HG02588 (cell line): ENCODE measurements around the gene VEGFA.
"Not testable (repeated sequence)": the region's sequence is repeated elsewhere in the genome, so short reads cannot be mapped to it uniquely, and the experiment has no call there.

Source experiments
- ATAC-seq: cut with Tn5 transposase; IDR thresholded peaks from one replicate; pipeline ENCODE4 v1.9.1; 2021; ENCODE audit warnings: mild to moderate bottlenecking, moderate library complexity; ENCODE audit not compliant: unreplicated experiment

The VEGFA gene

GRCh38 chr6:43801495-43802181 lies 31.6 kb downstream of the VEGFA start:
- ATAC-seq, result no peak

- no peak for ATAC-seq
Observed at GRCh38 chr6:43803055-43803782, 33.2 kb downstream of the VEGFA start.

GRCh38 chr6:43803783-43804549 lies 34.0 kb downstream of the VEGFA start:
- no peak for ATAC-seq

GRCh38 chr6:43804550-43805223 lies 34.7 kb downstream of the VEGFA start:
- no peak for ATAC-seq

GRCh38 chr6:43805699-43806042 lies 35.7 kb downstream of the VEGFA start:
- no peak for ATAC-seq

GRCh38 chr6:43806043-43806757 lies 36.2 kb downstream of the VEGFA start:
- ATAC-seq, result no peak

- ATAC-seq, result no peak
Observed at GRCh38 chr6:43806758-43807227, 36.8 kb downstream of the VEGFA start.

- no peak for ATAC-seq
Observed at GRCh38 chr6:43807228-43808061, 37.4 kb downstream of the VEGFA start.

GRCh38 chr6:43808412-43808811 lies 38.4 kb downstream of the VEGFA start:
- no peak for ATAC-seq

- no peak for ATAC-seq
Observed at GRCh38 chr6:43809417-43810305, 39.6 kb downstream of the VEGFA start.

GRCh38 chr6:43810965-43811732 lies 41.1 kb downstream of the VEGFA start:
- ATAC-seq, result no peak

GRCh38 chr6:43811733-43812099 lies 41.7 kb downstream of the VEGFA start:
- no peak for ATAC-seq

GRCh38 chr6:43812850-43813578 lies 43.0 kb downstream of the VEGFA start:
- no peak for ATAC-seq

- no peak for ATAC-seq
Observed at GRCh38 chr6:43814111-43814510, 44.1 kb downstream of the VEGFA start.

- ATAC-seq, result no peak
Observed at GRCh38 chr6:43814865-43815264, 44.9 kb downstream of the VEGFA start.

- no peak for ATAC-seq
Observed at GRCh38 chr6:43817192-43817591, 47.2 kb downstream of the VEGFA start.

- ATAC-seq, result not testable (repeated sequence)
Observed at GRCh38 chr6:43818973-43819372, 49.0 kb downstream of the VEGFA start.
